ENCODE results near the gene ARFGAP3. TPM values are rescaled to one million over a fixed set of nuclear protein-coding genes. Genes with fewer than 3 reads are reported as not detected.
A peak's percentile ranks its signal among the peaks of the same experiment; 100 is the strongest.

ARFGAP3 gene
- 10 to 100 TPM; 44.8 to 59.5 (median 55.0) TPM for polyA plus RNA-seq (ENCODE audit: insufficient read length in 4 of 4)

- DNase-seq (ENCODE audit: low read depth in 4 of 4, low spot score in 3 of 4) = peak; percentile 79 to 91 (median 90)
Measured at GRCh38 chr22:42856865-42857704, at the start of gene ARFGAP3. TSS of gene ARFGAP3 (minus strand) at chr22:42857273. CDS start at chr22:42857182, 91 bp downstream.

- DNase-seq (ENCODE audit: low read depth in 4 of 4, low spot score in 3 of 4) = no peak
Measured at GRCh38 chr22:42905702-42906183, 48.7 kb upstream of the ARFGAP3 start.

- no peak for DNase-seq (ENCODE audit: low read depth in 4 of 4, low spot score in 3 of 4)
Measured at GRCh38 chr22:42905217-42905616, 48.1 kb upstream of the ARFGAP3 start.

GRCh38 chr22:42904050-42904449, 47.0 kb upstream of the ARFGAP3 start:
- DNase-seq (ENCODE audit: low read depth in 4 of 4, low spot score in 3 of 4) = no peak

GRCh38 chr22:42902875-42903510, 45.9 kb upstream of the ARFGAP3 start:
- DNase-seq (ENCODE audit: low read depth in 4 of 4, low spot score in 3 of 4) = peak; percentile 35 to 57 (median 41)

GRCh38 chr22:42901790-42902508, 44.9 kb upstream of the ARFGAP3 start:
- DNase-seq (ENCODE audit: low read depth in 4 of 4, low spot score in 3 of 4) = no peak

- DNase-seq (ENCODE audit: low read depth in 4 of 4, low spot score in 3 of 4) = no peak
Measured at GRCh38 chr22:42897960-42898359, 40.9 kb upstream of the ARFGAP3 start.

- DNase-seq (ENCODE audit: low read depth in 4 of 4, low spot score in 3 of 4) = no peak
Measured at GRCh38 chr22:42895541-42895981, 38.5 kb upstream of the ARFGAP3 start.

GRCh38 chr22:42895087-42895486, 38.0 kb upstream of the ARFGAP3 start:
- DNase-seq (ENCODE audit: low read depth in 4 of 4, low spot score in 3 of 4) = no peak

- no peak for DNase-seq (ENCODE audit: low read depth in 4 of 4, low spot score in 3 of 4)
Measured at GRCh38 chr22:42893371-42894150, 36.5 kb upstream of the ARFGAP3 start.

GRCh38 chr22:42892571-42893316, 35.7 kb upstream of the ARFGAP3 start:
- DNase-seq (ENCODE audit: low read depth in 4 of 4, low spot score in 3 of 4) = no peak

- DNase-seq (ENCODE audit: low read depth in 4 of 4, low spot score in 3 of 4) = no peak
Measured at GRCh38 chr22:42892156-42892555, 35.1 kb upstream of the ARFGAP3 start.

GRCh38 chr22:42891696-42892095, 34.6 kb upstream of the ARFGAP3 start:
- DNase-seq (ENCODE audit: low read depth in 4 of 4, low spot score in 3 of 4) = no peak

- DNase-seq (ENCODE audit: low read depth in 4 of 4, low spot score in 3 of 4) = no peak
Measured at GRCh38 chr22:42891008-42891407, 33.9 kb upstream of the ARFGAP3 start.

- no peak for DNase-seq (ENCODE audit: low read depth in 4 of 4, low spot score in 3 of 4)
Measured at GRCh38 chr22:42889304-42889703, 32.2 kb upstream of the ARFGAP3 start.

GRCh38 chr22:42887523-42888507, 30.7 kb upstream of the ARFGAP3 start:
- DNase-seq (ENCODE audit: low read depth in 4 of 4, low spot score in 3 of 4) = no peak

GRCh38 chr22:42887120-42887519, 30.0 kb upstream of the ARFGAP3 start:
- DNase-seq (ENCODE audit: low read depth in 4 of 4, low spot score in 3 of 4) = no peak

GRCh38 chr22:42885446-42885845, 28.4 kb upstream of the ARFGAP3 start:
- no peak for DNase-seq (ENCODE audit: low read depth in 4 of 4, low spot score in 3 of 4)

All from left renal pelvis (tissue), 4 donors.